ENCODE data around the gene RALGPS2.

GRCh38 chr1:178746345-178746744 is 21.3 kb downstream of the RALGPS2 start:
- TF ChIP-seq CTCF (conservative IDR thresholded peaks at IDR 0.05; ENCODE audit: low read length) (no peak), EZH2phosphoT487 (IDR thresholded peaks at IDR 0.05; ENCODE audit: borderline replicate concordance, low read depth, low read length) (no peak)
